ENCODE data around the gene FABP1.

Gene FABP1

DNA sequence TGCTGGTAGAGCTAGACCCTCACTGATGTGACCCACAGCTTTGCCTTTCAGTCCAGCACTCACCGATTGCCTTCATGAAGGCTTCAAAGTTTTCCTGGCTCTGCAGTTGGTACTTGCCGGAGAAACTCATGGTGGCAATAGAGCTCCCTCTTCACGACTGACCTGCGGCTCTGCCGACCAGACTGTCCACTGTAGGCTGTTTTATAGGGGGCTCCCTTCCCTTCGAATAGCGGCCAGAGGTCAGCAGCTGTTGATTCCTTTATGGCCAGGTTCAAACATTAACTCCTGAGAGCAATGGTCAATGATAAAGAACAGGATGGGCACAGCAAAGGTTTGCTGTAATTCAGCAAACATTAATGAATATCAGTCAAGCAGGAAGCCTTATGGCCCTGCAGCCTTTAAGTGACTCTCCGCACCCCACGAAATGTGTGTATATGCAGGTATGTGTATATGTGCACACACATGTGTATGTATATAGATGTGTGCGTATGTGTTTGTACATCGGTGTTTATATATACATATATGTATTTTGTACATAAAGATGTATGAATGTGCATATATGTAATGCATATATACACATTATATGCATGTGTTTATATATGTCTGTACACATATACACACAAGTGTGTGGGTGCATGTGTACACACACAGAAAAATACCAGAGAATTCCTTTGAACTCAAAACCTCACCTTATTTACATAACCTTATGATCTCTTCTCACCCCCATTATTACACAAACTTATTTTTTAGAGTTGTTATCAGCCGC is at the start of gene FABP1:
Gene FABP1 (minus strand): TSS at position 175 of the 766 bp plus-strand sequence. CDS start 45 bp downstream, at position 130.
- DNase-seq (ENCODE audit: low spot score): no peak

DNA sequence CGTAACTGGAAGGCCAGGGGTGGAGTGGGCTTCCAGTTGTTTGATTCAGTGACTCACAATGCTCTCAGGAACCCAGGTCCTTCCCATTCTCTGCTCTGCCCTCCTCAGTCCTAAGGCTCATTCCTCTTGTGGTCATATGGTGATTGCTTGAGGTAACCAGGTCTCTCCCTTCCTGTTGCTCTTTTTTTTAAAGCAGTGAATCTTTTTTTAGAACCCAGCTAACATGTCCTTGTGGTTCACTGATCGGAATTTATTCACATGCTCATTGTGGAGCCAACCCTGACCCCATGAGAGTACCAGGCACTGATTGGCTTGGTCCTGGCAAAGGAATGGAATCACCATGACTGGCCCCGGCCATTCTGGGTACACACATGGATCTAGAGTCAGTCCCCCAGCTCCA is 49.7 kb upstream of the FABP1 start:
- DNase-seq (ENCODE audit: low spot score): no peak

DNA sequence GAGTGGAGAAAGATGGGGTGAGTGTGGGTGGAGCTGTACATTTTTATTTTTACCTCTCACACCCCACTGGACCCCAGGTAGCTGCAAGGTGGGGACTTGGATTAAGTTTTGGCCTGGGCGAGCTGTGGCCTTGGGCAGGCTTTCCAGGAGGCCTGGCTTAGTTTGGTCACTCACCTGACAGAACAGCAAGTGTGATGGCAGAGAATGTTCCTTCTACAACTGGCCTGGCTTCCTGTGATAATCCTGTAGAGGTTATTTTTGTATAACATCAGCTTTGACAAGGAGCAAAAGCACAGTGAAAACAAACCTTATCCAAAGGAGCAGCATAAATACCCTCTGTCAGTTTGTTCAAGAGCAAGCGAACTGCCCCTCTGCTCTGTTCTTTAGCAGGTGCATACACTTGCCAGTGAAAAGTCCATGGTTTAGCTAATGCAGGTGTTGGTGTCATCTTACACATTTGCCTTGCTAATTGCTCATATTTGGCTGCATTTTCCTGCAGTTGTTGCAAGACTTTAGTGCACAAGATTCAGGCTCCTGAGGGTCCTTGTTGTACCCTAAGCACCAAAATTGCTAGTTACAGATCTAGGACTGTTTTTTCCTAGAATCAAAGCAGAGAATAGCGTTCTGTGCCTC is 48.6 kb upstream of the FABP1 start:
- no peak for DNase-seq (ENCODE audit: low spot score)

DNA sequence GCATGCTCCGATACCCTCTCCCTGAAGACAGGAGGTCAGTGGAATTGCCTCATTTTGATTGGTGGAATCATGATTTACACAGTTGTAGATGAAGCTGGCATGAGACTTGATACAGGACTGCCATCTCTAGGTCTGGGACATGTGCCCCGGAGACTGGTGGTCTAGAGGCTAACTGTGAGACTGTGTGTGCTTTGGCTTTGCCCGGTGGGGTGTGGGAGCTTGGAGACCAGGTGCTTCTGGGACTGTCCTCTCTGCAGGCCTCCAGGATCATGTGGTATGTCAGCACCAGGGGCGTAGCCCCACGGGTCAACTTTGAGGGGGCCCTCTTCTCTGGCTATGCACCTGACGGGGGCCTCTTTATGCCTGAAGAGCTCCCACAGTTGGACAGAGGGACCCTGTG is 45.0 kb upstream of the FABP1 start:
- DNase-seq (ENCODE audit: low spot score): no peak

DNA sequence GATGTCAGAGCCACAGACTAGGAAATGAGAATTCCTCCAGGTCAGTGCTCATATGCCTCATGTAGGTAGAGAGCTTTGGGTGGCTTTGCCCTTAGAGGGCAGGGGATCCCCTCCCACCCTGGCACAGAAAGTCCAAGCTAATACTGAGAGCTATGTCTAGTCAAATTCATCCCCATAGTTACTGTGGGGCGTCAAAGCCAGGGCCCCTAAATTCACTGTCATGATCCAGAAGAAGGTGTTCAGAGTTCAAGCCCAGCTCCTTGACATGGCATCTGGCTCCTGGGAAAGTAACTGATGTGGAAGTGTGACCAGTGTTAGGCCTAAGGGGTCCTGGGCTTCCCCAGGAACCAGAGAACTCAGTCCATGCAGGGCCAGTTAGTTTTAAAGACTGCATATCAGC is 44.1 kb upstream of the FABP1 start:
- no peak for DNase-seq (ENCODE audit: low spot score)

DNA sequence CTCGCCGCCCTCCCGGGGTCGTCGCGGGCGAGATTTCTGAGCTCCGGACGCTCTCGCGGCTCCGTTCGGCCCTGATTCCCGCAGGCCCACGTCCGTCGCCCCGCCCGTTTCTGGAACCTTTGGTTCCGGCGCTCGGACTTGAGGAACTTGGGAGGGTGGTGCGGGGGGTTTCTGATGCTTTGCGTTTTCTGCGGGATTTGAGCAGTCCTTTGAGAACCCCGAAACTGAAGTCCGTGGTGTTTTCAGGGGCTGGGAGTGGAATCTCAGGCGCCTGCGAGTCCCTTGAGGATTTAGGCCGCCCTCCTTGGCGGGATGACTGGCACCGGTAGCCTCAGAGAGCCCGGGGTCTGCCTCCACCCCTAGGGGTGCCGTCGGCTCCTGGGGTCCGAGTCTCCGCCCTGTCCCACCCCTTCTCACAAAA is 42.6 kb upstream of the FABP1 start:
- DNase-seq (ENCODE audit: low spot score): no peak

DNA sequence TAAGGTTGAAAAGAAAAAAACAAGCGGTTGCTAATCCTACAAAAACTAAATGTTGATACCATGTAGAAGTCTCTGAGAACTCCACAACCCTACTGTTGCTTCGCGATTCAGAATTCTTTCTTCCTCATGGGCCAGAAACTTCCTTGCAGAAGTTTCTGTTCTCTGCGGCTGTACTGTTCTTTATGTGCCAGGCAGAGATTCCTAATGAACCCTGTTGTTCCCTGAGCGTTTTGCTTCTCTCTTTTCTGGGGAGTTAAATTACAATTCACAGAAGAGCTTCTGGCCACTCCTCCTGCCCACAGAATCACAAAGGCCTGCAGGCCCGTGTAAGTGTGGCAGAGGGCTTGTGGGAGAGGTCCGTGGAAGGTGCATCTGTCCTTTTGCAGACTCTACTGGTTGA is 40.5 kb upstream of the FABP1 start:
- DNase-seq (ENCODE audit: low spot score): no peak

DNA sequence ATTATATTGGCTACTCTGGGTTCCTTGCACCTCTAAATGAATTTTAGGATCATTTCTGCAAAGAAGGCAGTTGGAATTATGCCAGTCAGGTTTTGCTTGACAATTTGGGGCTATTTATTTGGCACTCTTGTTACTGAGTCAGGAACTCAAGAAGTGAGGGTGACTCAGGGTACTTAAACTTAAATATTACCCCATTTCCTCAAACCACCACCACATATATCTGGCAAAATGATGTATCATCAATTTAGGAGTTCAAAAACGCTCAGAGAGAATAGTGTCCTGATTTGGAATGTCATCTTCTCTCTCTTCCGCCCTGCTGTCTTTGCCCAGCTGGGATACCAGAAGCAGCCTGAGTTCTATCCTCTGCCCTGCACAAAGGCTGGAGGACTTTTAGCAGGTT is 39.9 kb upstream of the FABP1 start:
- no peak for DNase-seq (ENCODE audit: low spot score)

DNA sequence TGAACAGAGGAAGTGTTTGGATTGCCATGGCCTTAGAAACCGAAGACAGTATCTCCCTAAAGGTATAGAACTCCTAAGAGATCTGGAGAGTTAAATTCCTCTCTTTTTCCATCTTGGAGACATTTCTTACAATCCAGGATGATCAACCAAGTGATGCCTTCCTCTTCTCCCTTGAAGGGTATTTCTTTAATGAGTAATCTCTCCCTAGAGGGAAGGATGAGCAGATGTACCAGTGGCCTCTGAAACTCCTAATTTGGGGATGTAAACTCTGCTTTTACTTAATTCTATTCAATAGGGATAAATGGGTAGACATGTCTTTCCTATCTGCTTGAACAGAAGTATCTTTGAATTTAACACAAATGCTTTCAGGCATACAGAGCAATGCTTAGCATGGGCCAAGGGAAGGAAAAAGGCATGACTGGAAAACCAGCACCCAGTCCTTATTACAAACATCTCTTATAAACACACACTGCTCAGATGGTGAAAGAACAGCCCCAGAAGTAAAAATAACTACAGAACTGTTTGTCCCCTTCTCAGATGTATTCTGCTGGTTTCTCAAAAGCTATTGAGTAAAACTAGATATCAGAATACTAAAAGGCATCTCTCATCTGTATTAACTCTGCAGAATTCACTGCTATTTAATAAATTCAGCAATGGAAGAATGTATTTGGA is 37.6 kb upstream of the FABP1 start:
- no peak for DNase-seq (ENCODE audit: low spot score)

DNA sequence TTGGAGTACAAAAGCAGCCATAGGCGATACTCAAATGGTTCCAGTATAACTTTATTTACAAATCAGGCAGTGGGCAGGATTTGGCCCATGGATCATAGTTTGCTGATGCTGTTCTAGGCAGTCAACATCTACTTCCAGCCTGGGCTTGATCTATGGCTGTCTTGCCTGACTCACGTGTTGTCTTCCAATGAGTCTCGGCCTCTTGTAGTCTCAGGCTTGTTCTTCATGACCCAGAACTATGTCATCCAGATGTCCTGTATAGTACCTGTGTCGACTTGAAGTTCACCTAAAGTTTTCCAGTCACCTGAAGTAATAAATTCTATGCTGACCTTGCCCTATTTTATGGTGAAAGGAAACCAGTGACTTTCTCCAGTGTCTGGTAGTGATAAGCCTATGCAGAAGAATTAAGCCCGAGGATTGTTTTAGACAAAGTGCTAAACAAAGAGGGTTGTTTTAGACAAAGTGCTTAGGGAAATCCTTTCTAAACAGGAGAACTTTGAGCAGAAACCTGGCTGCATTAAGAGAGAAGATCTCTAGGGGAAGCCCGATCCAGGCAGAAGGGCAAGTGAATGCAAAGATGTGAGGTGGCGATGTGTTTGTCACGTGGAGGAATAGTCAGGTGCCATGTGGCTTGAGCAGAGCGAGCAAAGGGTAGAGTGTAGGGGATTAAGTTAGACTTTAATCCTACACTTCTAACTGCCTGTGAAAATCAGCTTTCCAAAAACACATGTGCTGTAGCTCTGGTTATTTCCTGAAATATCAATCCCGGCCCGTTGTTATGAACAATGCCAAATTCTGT is 33.8 kb upstream of the FABP1 start:
- no peak for DNase-seq (ENCODE audit: low spot score)

DNA sequence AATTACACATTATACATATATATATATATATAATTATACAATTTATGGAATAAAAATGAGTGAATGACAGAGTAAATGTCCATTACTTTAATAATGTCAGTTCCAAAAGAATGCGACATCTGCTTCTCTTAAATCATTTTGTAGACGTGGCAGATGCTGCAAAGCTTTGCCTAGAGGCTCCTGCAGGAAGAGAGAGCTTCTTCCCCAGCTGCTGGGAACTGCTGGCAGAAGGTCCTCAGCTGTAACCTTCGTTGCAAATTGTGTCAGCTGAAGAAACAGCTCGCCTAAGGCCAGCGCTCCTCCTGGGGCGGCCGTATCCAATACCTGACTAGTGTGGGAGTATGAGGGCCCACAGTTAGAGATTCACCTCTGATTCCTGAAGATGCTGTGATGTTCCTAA is 32.7 kb upstream of the FABP1 start:
- no peak for DNase-seq (ENCODE audit: low spot score)

DNA sequence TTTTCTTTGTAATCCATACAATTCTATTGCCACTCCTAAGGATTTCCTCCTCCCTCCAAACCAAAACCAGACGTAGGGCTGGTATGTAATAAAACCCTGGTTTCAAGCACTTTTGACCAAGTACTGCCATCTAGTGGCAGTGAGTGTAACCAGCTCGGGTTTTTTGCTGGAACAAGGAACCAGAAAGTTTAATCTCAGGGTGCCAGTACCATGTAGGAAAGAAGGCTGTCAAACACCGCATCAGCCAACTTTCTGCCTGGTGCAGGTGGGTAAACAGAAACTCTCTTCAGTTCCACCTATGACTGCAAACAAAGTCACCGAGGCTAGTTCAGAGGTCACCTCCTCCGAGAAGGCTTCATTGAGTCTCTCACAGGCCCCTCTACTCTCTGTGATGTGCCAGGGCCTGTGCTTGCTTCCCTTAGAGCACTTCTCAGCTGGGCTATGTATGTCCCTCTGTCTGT is 32.1 kb upstream of the FABP1 start:
- peak; percentile 71 for DNase-seq (ENCODE audit: low spot score)

DNA sequence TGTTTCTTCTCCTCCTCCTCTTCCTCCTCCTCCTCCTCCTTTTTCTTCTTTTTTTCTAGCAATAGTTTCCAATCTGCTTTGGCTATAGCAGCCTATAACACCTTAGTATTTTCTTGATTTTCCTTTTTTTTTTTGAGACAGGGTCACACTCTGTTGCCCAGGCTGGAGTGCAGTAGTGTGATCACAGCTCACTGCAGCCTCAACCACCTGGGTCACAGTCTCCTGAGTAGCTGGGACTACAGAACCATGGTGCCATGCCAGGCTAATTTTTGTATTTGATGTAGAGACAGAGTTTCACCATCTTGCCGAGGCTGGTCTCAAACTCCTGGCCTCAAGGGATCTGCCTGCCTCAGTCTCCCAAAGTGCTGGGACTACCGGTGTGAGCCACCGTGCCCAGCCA is 31.6 kb upstream of the FABP1 start:
- no peak for DNase-seq (ENCODE audit: low spot score)

DNA sequence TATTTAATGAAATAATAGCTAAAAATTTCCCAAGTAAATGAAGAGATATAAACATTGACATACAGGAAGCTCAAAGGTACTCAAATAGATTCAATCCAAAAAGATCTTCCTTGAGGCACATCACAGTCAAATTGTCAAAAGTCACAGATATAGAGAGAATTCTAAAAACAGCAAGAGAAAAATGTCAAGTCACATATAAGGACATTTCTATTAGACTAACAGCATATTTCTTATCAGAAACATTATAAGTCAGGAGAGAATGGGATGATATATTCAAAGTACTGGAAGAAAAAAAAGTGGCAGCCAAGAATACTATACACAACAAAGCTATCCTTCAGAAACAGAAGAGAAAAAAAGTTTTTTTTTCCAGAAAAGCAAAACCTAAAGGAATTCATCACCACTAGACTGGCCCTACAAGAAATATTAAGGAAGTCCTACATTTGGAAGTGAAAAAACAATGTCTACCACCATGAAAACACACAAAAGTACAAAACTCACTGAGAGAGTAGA is 21.1 kb upstream of the FABP1 start:
- no peak for DNase-seq (ENCODE audit: low spot score)

DNA sequence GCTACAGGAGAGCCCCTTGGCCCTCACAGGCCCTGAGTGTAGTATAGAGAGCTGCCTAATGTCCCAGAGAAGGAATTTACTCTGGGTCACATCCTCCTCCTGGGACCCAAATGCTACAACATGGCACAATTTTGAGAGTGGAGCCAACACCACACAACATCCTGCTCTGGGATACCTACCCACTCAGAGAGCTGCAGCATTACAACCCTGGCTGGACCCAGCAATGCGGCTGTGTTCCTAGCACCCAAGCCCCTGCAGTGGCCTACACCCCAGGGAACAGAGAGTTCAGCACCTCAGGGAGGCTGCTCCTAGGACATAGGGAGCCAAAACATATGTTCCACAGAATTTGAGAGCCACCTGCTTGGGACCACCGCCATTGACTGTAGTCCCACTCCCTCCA is 19.3 kb upstream of the FABP1 start:
- no peak for DNase-seq (ENCODE audit: low spot score)

DNA sequence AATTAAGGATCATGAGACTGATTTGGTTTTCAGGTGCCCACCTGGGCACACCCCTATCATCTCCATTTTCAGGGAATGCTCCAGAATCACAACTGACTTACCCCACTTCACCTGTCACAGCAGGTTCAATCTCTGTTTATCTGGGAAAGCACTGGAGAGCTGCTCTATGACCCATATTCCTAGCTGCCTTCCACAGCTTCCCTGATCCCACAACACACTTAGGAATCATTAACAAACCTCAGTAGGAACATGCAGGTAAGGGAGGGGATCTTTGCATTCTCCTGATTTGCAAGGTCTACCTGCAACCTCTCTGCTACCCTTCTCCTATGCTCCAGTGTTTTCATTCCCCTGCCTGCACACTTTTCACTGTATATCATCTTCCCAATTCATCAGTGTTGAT is 18.7 kb upstream of the FABP1 start:
- DNase-seq (ENCODE audit: low spot score): no peak

DNA sequence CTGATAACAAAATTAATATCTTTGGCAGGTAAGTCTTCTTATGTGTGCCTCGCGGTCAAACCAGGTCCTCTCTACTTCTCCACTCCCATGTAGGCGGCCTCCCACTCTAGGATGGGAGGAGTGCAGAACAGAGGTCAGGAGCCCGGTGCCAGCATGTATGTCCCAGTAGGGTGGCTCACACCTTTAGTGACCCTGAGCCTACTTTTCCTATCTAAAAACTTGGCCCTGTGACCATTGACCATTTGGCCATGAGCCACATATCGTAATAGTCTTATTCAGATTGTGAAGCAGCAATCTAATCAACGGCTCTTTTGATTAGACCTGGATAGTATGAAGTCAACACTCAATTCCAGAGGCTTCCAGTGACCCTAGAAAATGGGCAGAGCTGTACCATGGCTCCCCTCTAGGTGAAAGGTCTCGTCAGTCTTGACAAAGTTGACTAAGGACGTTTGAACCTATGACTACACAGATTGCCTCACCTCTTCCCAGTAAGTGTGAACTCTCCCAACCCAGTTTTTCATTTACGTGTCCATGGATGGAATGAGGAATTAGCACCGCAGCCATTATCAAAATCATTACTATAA is 17.1 kb upstream of the FABP1 start:
- no peak for DNase-seq (ENCODE audit: low spot score)

DNA sequence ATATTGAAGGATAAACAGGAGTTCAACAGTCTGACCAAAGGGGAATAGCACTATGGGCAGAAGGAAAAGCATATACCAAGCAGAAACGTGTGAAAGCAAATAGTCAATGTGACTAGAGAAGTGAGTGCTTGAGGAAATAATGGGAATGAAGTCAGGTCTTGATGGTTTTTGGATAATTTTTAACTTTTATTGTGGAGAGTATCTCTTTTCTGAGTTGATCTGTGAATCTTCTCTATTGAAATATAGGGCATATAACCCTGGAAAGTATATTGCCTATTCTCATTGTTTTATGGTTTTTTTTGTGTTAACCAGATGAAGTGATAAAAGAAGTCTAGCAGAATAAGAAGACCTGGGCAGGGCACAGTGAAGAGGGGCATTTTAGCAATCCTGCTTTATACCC is 16.4 kb upstream of the FABP1 start:
- no peak for DNase-seq (ENCODE audit: low spot score)

DNA sequence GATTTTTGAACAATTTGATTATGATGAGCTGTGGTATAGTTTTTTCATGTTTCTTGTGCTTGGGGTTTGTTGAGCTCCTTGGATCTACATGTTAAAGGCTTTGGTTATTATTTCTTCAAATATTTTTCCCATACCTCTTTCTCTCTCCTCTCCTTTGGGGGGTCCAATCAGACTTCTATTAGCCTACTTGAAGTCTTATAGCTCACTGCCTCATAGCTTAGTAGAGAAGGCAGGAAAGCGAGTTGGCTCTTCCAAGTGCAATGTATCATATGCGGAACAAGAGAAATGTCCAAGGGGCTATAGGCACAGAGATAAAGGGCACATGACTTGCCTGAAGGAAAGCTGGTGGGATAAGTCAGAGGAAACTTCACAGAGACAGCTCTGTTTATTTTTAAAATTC is 14.1 kb upstream of the FABP1 start:
- DNase-seq (ENCODE audit: low spot score): no peak

DNA sequence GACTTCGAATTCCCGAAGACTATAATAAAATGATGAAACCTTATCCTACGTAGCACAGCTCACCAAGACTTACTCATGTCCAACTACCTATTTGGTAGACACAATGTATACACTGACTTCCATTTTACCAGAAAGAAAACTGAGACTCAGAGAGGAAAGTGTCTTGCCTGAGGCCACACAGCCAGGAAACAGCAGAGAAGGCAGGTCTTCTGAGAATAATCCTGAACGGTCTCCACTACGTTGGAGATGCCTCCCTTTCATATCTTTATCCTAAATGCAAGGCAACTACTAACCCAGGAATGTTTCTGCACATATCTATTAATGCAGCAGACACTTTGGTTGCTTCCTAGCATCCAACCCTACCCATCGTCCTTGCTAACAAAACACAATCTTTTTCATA is 11.9 kb upstream of the FABP1 start:
- no peak for DNase-seq (ENCODE audit: low spot score)

DNA sequence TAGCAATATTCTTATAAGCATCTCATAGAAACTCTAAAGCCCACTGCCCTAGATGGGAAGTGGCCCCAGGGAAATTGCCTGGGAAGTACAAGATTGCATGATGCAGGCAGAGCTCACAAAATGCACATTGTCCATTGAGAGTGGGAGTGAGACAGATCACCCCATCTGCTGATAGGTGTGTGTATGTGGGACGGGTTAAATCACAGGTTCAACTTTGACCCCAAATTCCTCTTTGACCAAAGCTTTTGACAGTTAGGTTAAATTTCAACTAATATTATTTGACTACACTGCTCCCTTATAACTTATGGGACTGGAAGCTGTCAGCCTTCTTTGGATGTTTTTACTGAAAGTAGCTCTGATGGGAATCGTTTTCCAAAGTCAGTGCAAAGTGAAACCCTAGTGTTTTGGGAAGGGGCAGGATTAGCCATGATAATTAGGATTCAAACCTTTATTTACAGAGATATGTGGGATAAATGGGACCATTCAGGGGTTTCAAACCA is 11.4 kb upstream of the FABP1 start:
- DNase-seq (ENCODE audit: low spot score): peak; percentile 12

DNA sequence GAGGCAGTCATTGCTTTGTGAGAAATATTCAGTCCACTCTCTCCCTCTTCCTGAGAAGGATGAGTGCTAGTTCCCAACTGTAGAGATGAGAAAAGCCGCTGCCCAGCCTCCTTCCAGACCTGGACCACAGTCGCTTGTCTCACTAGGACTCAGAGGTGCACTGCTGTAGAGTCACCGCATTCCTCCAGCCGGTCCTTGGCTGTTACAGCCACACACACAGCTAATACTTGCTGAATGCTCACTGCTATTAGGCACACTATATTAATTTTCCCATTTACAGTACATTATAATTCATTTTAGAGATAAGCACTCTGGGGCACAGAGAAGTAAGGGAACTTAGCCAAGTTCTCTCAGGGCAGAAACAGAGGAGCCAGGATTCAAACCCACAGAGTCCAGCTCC is 10.0 kb upstream of the FABP1 start:
- DNase-seq (ENCODE audit: low spot score): no peak
